Pulmonary artery endothelial cell (primary cell): ENCODE measurements around the gene IL18BP. TPM values are rescaled to one million over a fixed set of nuclear protein-coding genes. Genes with fewer than 3 reads are reported as not detected.

Source experiments
- DNase-seq: peaks from one replicate; pipeline ENCODE4 v3.0.0-alpha.2; 2011; ENCODE audit warnings: low read depth, low spot score
- total RNA-seq: library from RNA; depleted of rRNA; stranded (reverse); fragments of >200 nt; gene quantifications from 2 replicates; pipeline ENCODE4 v1.2.3, GENCODE V29; 2014

The IL18BP gene
- total RNA-seq, 1 donor from 2014 or later, result 6.1 TPM

GRCh38 chr11:71996517-71996916, 2.2 kb upstream of the IL18BP start:
- no peak for DNase-seq

DNA sequence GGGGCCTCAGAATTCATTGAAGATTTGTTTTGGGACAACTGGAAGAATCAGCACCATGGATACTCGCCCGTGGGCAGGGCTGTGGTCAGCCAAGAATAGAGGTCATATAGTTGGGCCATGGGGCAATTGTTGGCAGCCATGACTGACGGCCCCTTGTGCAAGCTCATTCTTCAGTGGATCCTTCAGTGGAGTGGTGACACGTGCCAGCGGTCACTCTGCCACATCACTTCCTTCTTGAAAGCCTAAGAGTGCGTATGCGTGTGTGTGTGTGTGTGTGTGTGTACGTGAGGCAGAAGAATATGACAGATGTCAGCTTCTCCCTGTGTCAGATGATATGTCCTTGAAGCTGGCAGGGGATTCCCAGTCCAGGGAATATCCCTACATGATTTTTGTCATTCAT, 1.8 kb upstream of the IL18BP start:
- no peak for DNase-seq

- DNase-seq, result no peak
Measured at GRCh38 chr11:71997594-71997993, 1.1 kb upstream of the IL18BP start.

DNA sequence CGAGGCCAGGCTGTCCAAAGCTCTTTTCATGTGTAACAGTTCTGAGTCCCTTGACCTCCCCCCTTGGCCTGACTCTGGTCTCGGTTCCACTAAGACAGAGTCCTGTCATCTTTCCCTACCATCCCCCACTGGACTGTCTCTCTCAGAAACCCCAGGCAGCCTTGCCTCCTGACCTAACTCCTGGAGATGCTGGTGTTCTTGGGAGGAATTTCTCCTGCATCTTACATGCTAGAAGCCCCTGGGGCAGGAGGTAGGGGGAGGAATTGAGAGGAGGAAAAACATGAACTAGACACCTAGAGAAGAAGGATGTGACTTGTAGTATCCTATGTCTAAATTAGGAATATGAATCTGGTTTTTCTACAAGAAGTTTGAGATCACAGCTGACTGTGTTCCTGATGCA, 648 bp upstream of the IL18BP start:
- no peak for DNase-seq

DNA sequence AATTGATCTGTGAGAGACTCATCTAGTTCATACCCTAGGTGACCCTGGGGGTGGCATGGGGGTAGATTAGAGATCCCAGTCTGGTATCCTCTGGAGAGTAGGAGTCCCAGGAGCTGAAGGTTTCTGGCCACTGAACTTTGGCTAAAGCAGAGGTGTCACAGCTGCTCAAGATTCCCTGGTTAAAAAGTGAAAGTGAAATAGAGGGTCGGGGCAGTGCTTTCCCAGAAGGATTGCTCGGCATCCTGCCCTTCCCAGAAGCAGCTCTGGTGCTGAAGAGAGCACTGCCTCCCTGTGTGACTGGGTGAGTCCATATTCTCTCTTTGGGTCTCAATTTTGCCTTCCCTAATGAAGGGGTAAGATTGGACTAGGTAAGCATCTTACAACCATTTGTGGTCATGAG, 653 bp downstream of the IL18BP start:
- no peak for DNase-seq

- DNase-seq, result no peak
Measured at GRCh38 chr11:71999798-72000197, 1.1 kb downstream of the IL18BP start.

GRCh38 chr11:72000202-72000867, 1.6 kb downstream of the IL18BP start:
- no peak for DNase-seq

GRCh38 chr11:72001285-72001684, 2.6 kb downstream of the IL18BP start:
- DNase-seq, result no peak

DNA sequence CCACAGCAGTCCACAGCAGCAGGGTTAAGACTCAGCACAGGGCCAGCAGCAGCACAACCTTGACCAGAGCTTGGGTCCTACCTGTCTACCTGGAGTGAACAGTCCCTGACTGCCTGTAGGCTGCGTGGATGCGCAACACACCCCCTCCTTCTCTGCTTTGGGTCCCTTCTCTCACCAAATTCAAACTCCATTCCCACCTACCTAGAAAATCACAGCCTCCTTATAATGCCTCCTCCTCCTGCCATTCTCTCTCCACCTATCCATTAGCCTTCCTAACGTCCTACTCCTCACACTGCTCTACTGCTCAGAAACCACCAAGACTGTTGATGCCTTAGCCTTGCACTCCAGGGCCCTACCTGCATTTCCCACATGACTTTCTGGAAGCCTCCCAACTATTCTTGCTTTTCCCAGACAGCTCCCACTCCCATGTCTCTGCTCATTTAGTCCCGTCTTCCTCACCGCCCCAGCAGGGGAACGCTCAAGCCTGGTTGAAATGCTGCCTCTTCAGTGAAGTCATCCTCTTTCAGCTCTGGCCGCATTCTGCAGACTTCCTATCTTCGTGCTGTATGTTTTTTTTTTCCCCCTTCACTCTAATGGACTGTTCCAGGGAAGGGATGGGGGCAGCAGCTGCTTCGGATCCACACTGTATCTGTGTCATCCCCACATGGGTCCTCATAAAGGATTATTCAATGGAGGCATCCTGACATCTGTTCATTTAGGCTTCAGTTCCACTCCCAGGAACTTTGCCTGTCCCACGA, 3.3 kb downstream of the IL18BP start:
- no peak for DNase-seq

DNA sequence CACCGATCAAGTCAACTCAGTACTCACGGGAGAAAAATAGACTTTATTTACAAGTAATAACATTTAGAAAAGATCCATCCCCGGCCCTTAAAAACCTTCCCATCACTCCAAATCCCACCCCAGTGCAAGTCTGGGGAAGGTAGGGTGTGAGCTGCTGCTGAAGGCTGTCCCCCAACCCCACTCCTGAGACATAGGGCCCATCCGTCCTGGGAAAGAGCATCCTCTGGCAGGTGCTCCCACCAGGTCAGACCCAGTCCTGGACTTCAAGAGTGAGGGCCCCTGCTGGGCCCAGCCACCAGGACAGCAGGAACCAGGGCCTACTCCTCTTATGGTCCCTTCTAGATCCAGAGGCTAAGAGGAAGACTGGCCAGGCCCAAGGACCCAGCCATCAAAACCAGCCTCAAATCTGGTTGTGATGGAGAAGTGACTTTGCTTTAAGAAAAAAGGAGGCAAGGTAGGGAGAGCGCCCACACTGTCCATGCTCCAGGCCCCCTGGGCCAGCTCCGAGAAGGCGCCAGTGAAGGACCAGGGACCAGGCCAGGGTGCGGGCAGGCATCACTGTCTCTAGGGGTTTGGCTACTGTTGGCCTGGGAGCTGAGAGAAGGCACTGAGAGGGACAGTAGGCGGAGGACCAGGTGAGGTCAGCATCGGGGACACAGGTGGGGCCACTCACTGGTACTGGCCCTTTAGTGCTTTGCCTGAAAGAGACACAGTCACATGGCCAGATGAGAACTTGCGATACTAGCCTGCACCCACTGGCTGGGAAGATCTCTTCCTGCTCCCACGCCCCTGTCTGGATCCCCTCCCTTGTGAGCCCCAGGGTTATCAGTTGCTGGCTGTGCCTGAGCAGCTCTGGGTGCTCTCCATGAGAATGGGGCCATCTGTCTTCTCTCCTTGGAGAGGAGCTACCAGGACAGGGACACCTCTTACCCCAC, 4.4 kb downstream of the IL18BP start:
- no peak for DNase-seq

GRCh38 chr11:72003776-72004171, 5.1 kb downstream of the IL18BP start:
- DNase-seq, result no peak

DNA sequence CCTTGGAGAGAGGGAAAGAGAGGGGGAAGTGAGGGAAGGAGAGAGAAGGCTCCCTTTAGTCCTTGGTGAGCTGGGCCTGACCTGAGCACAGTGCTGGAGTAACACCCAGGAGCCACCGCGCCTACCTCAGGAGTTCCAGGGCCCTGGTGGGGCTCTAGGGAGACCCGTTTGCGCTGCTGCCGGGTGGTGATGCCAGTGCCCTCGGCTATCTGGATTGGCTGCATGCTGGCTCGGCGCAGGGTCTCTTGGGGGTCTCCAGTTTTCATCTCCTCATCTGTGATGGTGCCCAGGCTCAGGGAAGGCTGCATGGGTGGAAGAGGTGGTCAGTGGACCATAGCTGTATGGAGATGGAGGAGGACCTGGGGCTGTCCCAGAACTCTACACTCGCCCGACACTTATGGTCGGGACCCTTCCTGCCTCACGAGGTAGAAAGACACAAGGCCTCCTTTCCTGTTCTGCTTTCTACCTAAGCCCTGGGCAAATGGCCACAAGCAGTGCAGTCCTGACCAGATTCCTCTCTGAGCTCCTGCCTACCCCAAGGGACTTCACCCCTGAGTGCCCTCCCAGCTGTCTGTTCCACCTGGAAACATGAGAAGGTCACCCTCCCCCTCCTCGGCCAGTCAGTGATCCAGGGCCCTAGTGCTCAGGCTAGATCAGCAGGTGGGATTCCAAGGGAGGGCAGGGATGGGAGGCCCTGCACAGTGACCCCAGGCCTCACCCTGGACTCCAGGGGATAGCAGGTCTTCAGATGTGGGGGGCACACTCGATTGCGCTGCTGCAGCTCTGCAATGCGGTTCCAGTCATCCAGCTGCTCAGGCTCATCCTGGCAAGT, 6.0 kb downstream of the IL18BP start:
- no peak for DNase-seq

DNA sequence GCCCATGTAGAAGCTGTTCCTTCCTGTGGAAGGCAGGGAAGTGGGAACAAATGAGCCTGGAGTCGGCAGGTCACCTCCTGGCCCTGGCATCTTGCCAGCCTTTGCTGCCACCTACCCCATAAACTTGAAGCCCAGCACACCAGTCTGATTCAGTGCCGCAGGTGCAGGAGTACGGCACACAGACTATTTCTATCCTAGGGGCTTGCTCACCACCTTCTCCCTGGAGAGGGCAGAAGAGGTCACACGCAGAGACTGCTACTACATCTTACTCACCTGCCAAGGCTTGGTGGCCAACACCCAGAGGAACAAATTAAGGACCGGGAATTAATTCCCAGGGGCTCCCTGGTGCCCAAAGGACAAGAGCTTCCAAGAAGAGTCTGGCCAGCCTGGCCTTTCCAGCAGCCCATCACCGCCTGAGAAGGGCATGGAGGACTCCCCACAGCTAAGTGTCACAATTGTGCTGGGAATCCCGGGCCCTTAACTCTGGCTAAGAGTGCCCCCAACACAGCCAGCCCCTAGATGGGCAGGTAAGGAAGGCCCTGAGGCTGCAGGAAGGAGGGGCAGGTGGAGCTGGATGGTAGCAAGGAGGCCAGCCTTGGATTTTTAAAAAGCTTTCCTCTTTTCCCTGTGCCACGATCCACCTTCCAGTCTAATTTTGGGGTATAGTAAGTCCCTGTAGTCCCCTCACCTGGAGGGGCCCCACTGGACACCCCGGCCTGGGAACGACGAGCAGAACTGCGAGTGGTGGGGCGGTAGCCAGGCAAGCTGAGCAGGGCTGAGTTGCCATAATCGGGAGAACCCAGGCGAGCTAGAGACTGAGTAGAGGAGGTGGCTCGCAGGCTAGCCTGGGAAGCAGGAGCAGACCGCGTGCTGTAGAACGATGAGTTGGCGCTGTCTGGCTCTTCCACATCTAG, 6.9 kb downstream of the IL18BP start:
- DNase-seq, result no peak

GRCh38 chr11:72006309-72007088, 7.8 kb downstream of the IL18BP start:
- no peak for DNase-seq

GRCh38 chr11:72007089-72007476, 8.4 kb downstream of the IL18BP start:
- DNase-seq, result no peak

- DNase-seq, result no peak
Measured at GRCh38 chr11:72007587-72007986, 8.9 kb downstream of the IL18BP start.

- no peak for DNase-seq
Measured at GRCh38 chr11:72008728-72009127, 10.0 kb downstream of the IL18BP start.

DNA sequence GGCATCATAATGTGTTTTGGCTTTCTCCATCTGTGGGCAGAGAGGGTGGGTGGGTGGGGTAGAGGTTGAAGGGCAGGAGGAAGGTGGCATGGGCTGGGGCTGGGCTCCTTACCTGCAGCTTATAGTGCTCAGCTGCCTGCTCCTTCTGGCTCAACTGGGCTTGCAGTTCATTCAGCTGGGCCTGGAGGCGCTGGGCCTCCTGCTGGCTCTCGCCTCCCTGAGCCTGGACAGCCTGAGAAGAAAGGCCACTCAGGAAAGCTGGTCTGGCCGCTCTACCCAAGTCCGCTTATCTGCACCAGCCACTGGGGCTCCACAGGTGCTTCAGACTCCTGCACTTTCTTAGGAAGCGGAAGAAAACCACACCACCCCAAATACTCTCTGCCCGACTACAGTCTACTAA, 10.4 kb downstream of the IL18BP start:
- DNase-seq, result no peak

GRCh38 chr11:72010529-72011233, 12.0 kb downstream of the IL18BP start:
- DNase-seq, result no peak
